ENCODE data around the gene CCDC40. TPM values are rescaled to one million over a fixed set of nuclear protein-coding genes. Genes with fewer than 3 reads are reported as not detected.
"Not testable (repeated sequence)": the region's sequence is repeated elsewhere in the genome, so short reads cannot be mapped to it uniquely, and the experiment has no call there.

Gene CCDC40
- total and polyA plus RNA-seq, 9 donors, result 3.2 to 7.1 (median 4.4) TPM

DNA sequence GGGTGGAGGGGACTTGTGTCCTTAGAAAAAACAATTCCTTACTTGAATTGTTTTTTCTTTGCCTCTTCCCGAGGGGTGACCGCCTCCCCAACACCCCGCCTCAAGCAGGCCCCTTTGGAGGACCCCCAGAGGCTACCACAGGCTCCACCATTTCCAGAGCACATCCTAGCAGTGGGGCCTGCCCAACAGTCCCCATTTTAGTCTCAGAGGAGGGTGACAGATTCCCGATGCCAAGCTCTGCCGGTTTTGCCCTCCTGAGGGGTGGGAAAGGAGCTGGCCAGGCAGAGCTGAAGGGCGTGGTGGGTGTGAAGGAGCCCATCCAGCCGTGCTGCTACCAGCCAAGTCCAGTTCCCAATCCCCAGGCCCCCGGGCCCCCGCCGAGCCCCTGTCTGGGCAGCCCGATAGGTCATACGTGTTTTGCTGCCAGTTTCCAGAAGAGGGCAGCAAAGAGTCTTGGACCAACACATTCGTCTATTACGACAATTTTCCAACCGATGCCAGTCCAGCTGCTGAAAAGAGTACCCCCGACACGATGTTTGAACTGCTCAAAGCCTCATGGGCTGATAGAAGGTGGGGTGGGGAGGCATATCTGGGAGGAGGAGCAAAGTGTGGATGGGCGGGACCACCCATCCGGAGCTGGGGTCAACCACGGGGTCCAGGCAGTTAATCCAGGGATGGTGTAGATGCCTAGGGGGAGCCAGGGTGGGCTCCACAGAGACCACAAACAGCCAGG is 46.1 kb downstream of the CCDC40 start:
- DNase-seq, result peak; percentile 86
- H3K4me3 ChIP-seq (ENCODE audit: low read length), result no peak overlapping the region
- H3K27me3 ChIP-seq (ENCODE audit: control insufficient read depth, insufficient read depth, low read length), result no peaks in the 10 kb centered on the region
- H3K27ac ChIP-seq (ENCODE audit: low read length), result no peak overlapping the region
- peaks cover 7% of the 10 kb centered on the region for H3K4me1 ChIP-seq (ENCODE audit: control insufficient read depth, insufficient read depth, low read length)
- H3K9me3 ChIP-seq (replicated peaks; ENCODE audit: control insufficient read depth, low read depth, low read length), result no peaks in the 10 kb centered on the region
- peaks cover 2% of the 10 kb centered on the region for H3K36me3 ChIP-seq (ENCODE audit: control insufficient read depth, insufficient read depth, low read length)
- 21% methylated on average over 17 of the region's 20 CpGs for WGBS (ENCODE audit: insufficient coverage)

DNA sequence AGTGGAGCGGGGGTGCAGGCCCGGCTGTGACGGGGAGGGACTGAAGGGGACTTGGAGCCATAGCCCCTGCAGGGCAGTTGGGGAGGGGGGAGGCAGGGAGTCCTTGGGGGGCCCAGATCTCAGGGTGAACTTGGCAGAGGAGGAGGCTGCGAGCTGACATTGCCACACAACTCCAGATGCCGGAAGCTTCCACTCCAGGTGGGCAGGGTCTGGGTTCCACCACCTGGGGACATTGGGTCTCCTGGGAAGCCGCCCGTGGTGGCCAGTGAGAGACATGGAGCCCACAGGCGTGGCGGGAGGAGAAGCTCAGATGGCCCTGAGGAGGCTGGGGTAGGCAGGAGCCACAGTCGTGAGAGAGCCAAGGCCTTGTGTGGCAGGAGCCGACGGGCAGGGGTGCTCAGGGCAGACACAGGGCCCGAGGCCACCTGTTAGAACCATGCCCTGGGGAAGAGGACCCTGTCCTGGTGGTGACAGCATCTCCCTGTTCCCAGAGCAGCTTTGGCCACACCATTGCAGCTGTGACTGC is 46.8 kb downstream of the CCDC40 start:
- Histone ChIP-seq H3K4me3 (ENCODE audit: low read length) (no peak overlapping the region), H3K36me3 (ENCODE audit: control insufficient read depth, insufficient read depth, low read length) (peaks cover 2% of the 10 kb centered on the region), H3K27me3 (ENCODE audit: control insufficient read depth, insufficient read depth, low read length) (no peaks in the 10 kb centered on the region), H3K9me3 (replicated peaks; ENCODE audit: control insufficient read depth, low read depth, low read length) (no peaks in the 10 kb centered on the region), H3K4me1 (ENCODE audit: control insufficient read depth, insufficient read depth, low read length) (peaks cover 7% of the 10 kb centered on the region), H3K27ac (ENCODE audit: low read length) (no peak overlapping the region)
- 81% methylated on average over 11 of the region's 13 CpGs for WGBS (ENCODE audit: insufficient coverage)
- no peak for DNase-seq

GRCh38 chr17:80084773-80085172 is 48.3 kb downstream of the CCDC40 start:
- no peaks in the 10 kb centered on the region for H3K27me3 ChIP-seq (ENCODE audit: control insufficient read depth, insufficient read depth, low read length)
- peaks cover 4% of the 10 kb centered on the region for H3K36me3 ChIP-seq (ENCODE audit: control insufficient read depth, insufficient read depth, low read length)
- no peak overlapping the region for H3K27ac ChIP-seq (ENCODE audit: low read length)
- 81% methylated on average over 15 of the region's 15 CpGs for WGBS (ENCODE audit: insufficient coverage)
- DNase-seq, result no peak
- H3K4me1 ChIP-seq (ENCODE audit: control insufficient read depth, insufficient read depth, low read length), result peaks cover 7% of the 10 kb centered on the region
- H3K9me3 ChIP-seq (replicated peaks; ENCODE audit: control insufficient read depth, low read depth, low read length), result no peaks in the 10 kb centered on the region
- H3K4me3 ChIP-seq (ENCODE audit: low read length), result no peak overlapping the region

- H3K4me3 ChIP-seq (ENCODE audit: low read length), result no peak overlapping the region
- peaks cover 7% of the 10 kb centered on the region for H3K4me1 ChIP-seq (ENCODE audit: control insufficient read depth, insufficient read depth, low read length)
- WGBS (ENCODE audit: insufficient coverage), result 83% methylated on average over 17 of the region's 17 CpGs
- H3K27ac ChIP-seq (ENCODE audit: low read length), result no peak overlapping the region
- no peaks in the 10 kb centered on the region for H3K27me3 ChIP-seq (ENCODE audit: control insufficient read depth, insufficient read depth, low read length)
- no peak for DNase-seq
- no peaks in the 10 kb centered on the region for H3K9me3 ChIP-seq (replicated peaks; ENCODE audit: control insufficient read depth, low read depth, low read length)
- peaks cover 6% of the 10 kb centered on the region for H3K36me3 ChIP-seq (ENCODE audit: control insufficient read depth, insufficient read depth, low read length)
Measured at GRCh38 chr17:80086081-80086480, 49.6 kb downstream of the CCDC40 start.

- H3K4me3 ChIP-seq (ENCODE audit: low read length), result no peak overlapping the region
- no peak overlapping the region for H3K27ac ChIP-seq (ENCODE audit: low read length)
- peaks cover 7% of the 10 kb centered on the region for H3K4me1 ChIP-seq (ENCODE audit: control insufficient read depth, insufficient read depth, low read length)
- H3K9me3 ChIP-seq (replicated peaks; ENCODE audit: control insufficient read depth, low read depth, low read length), result no peaks in the 10 kb centered on the region
- DNase-seq, result no peak
- H3K36me3 ChIP-seq (ENCODE audit: control insufficient read depth, insufficient read depth, low read length), result peaks cover 6% of the 10 kb centered on the region
- 80% methylated on average over 11 of the region's 11 CpGs for WGBS (ENCODE audit: insufficient coverage)
- H3K27me3 ChIP-seq (ENCODE audit: control insufficient read depth, insufficient read depth, low read length), result no peaks in the 10 kb centered on the region
Measured at GRCh38 chr17:80086616-80087015, 50.2 kb downstream of the CCDC40 start.

- Histone ChIP-seq H3K27me3 (ENCODE audit: control insufficient read depth, insufficient read depth, low read length) (no peaks in the 10 kb centered on the region), H3K36me3 (ENCODE audit: control insufficient read depth, insufficient read depth, low read length) (peaks cover 4% of the 10 kb centered on the region), H3K4me3 (ENCODE audit: low read length) (no peak overlapping the region), H3K4me1 (ENCODE audit: control insufficient read depth, insufficient read depth, low read length) (peaks cover 4% of the 10 kb centered on the region), H3K27ac (ENCODE audit: low read length) (no peak overlapping the region), H3K9me3 (replicated peaks; ENCODE audit: control insufficient read depth, low read depth, low read length) (no peaks in the 10 kb centered on the region)
- 91% methylated on average over 17 of the region's 34 CpGs for WGBS (ENCODE audit: insufficient coverage)
- DNase-seq, result no peak
Measured at GRCh38 chr17:80087346-80088265, 51.2 kb downstream of the CCDC40 start.

GRCh38 chr17:80089762-80090161 is 53.3 kb downstream of the CCDC40 start:
- no peak overlapping the region for H3K4me3 ChIP-seq (ENCODE audit: low read length)
- no peak overlapping the region for H3K27ac ChIP-seq (ENCODE audit: low read length)
- H3K36me3 ChIP-seq (ENCODE audit: control insufficient read depth, insufficient read depth, low read length), result peaks cover 4% of the 10 kb centered on the region
- no peaks in the 10 kb centered on the region for H3K4me1 ChIP-seq (ENCODE audit: control insufficient read depth, insufficient read depth, low read length)
- H3K9me3 ChIP-seq (replicated peaks; ENCODE audit: control insufficient read depth, low read depth, low read length), result no peaks in the 10 kb centered on the region
- 96% methylated on average over 16 of the region's 16 CpGs for WGBS (ENCODE audit: insufficient coverage)
- no peak for DNase-seq
- H3K27me3 ChIP-seq (ENCODE audit: control insufficient read depth, insufficient read depth, low read length), result no peaks in the 10 kb centered on the region

DNA sequence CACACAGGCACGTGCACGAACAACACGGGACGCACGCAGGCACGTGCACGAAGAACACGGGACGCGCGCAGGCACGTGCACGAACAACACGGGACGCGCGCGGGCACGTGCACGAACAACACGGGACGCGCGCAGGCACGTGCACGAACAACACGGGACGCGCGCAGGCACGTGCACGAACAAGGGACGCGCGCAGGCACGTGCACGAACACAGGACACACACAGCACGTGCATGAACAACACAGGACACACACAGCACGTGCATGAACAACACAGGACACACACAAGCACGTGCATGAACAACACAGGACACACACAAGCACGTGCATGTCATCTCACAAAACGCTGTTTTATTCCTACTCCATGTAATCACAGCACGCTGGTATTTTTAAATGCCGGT is 53.7 kb downstream of the CCDC40 start:
- H3K27me3 ChIP-seq (ENCODE audit: control insufficient read depth, insufficient read depth, low read length); H3K9me3 ChIP-seq (replicated peaks; ENCODE audit: control insufficient read depth, low read depth, low read length); H3K36me3 ChIP-seq (ENCODE audit: control insufficient read depth, insufficient read depth, low read length); H3K4me3 ChIP-seq (ENCODE audit: low read length); H3K27ac ChIP-seq (ENCODE audit: low read length); H3K4me1 ChIP-seq (ENCODE audit: control insufficient read depth, insufficient read depth, low read length); DNase-seq: not testable (repeated sequence)
- 93% methylated on average over 37 of the region's 44 CpGs for WGBS (ENCODE audit: insufficient coverage)

DNA sequence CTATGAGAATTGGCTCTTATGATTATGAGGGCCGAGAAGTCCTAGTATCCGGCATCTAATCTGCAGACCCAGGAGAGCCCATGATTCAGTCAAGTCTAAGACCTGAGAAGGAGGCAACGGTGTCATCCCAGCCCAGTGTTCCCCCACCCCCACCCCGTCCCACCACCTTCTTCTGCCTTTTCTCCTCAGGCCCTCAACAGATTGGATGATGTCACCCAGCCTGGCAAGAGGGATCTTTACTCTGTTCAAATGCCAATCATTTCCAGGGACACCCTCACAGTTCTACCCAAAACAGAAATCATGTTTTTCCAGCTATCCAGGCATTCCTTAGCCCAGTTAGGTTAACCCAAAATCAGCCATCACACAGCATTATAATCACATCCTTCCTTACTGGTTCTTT is 54.9 kb downstream of the CCDC40 start:
- Histone ChIP-seq H3K4me3 (ENCODE audit: low read length) (no peak overlapping the region), H3K27me3 (ENCODE audit: control insufficient read depth, insufficient read depth, low read length) (no peaks in the 10 kb centered on the region), H3K9me3 (replicated peaks; ENCODE audit: control insufficient read depth, low read depth, low read length) (no peaks in the 10 kb centered on the region), H3K36me3 (ENCODE audit: control insufficient read depth, insufficient read depth, low read length) (peaks cover 4% of the 10 kb centered on the region), H3K4me1 (ENCODE audit: control insufficient read depth, insufficient read depth, low read length) (peaks cover 3% of the 10 kb centered on the region), H3K27ac (ENCODE audit: low read length) (no peak overlapping the region)
- 60% methylated on average over 1 of the region's 4 CpGs for WGBS (ENCODE audit: insufficient coverage)
- no peak for DNase-seq

GRCh38 chr17:80092959-80093358 is 56.5 kb downstream of the CCDC40 start:
- 83% methylated on average over 3 of the region's 8 CpGs for WGBS (ENCODE audit: insufficient coverage)
- H3K27me3 ChIP-seq (ENCODE audit: control insufficient read depth, insufficient read depth, low read length), result no peaks in the 10 kb centered on the region

More at GRCh38 chr17:80092959-80093358, 56.5 kb downstream of the CCDC40 start:
- Histone ChIP-seq H3K4me3 (ENCODE audit: low read length) (no peak overlapping the region), H3K36me3 (ENCODE audit: control insufficient read depth, insufficient read depth, low read length) (peaks cover 4% of the 10 kb centered on the region), H3K27ac (ENCODE audit: low read length) (no peak overlapping the region), H3K4me1 (ENCODE audit: control insufficient read depth, insufficient read depth, low read length) (peaks cover 17% of the 10 kb centered on the region), H3K9me3 (replicated peaks; ENCODE audit: control insufficient read depth, low read depth, low read length) (no peaks in the 10 kb centered on the region)
- DNase-seq, result peak; percentile 66
